AG09319 (cell line): ENCODE data around the gene PTGES3.

Source experiments
- DNase-seq: peaks from one replicate; pipeline ENCODE4 v3.0.0-alpha.2; 2010; ENCODE audit warnings: low read depth; ENCODE audit errors: extremely low read depth
- TF ChIP-seq, protein P1 (sequence below): IDR thresholded peaks from 2 replicates; pipeline ENCODE4 v1.5.1; 2011; ENCODE audit warnings: low read depth, mild to moderate bottlenecking, inconsistent platforms, low read length, moderate library complexity

Gene PTGES3

DNA sequence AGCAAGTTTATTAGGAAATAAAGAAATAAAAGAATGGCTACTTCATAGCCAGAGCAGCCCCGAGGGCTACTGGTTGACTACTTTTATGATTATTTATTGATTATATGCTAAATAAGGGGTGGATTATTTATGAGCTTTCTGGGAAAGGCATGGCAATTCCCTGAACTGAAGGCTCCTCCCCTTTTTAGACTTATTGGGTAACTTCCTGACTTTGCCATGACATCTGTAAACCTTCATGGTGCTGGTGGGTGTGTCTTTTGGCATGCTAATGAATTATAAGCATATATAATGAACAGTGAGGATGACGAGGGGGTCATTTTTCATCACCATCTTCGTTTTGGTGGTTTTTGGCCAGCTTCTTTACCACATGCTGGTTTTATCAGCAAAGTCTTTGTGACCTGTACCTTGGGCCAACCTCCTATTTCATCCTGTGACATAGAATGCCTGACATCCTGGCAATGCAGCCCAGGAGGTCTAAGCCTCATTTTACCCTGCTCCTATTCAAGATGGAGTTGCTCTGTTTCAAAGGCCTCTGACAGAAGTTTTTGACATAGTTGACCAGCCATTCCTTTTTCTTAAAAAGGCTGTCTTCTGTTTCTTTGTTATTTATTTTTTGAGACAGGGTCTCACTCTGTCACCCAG is 11.1 kb upstream of the PTGES3 start:
- TF ChIP-seq, protein P1, sequence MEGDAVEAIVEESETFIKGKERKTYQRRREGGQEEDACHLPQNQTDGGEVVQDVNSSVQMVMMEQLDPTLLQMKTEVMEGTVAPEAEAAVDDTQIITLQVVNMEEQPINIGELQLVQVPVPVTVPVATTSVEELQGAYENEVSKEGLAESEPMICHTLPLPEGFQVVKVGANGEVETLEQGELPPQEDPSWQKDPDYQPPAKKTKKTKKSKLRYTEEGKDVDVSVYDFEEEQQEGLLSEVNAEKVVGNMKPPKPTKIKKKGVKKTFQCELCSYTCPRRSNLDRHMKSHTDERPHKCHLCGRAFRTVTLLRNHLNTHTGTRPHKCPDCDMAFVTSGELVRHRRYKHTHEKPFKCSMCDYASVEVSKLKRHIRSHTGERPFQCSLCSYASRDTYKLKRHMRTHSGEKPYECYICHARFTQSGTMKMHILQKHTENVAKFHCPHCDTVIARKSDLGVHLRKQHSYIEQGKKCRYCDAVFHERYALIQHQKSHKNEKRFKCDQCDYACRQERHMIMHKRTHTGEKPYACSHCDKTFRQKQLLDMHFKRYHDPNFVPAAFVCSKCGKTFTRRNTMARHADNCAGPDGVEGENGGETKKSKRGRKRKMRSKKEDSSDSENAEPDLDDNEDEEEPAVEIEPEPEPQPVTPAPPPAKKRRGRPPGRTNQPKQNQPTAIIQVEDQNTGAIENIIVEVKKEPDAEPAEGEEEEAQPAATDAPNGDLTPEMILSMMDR = no peak

DNA sequence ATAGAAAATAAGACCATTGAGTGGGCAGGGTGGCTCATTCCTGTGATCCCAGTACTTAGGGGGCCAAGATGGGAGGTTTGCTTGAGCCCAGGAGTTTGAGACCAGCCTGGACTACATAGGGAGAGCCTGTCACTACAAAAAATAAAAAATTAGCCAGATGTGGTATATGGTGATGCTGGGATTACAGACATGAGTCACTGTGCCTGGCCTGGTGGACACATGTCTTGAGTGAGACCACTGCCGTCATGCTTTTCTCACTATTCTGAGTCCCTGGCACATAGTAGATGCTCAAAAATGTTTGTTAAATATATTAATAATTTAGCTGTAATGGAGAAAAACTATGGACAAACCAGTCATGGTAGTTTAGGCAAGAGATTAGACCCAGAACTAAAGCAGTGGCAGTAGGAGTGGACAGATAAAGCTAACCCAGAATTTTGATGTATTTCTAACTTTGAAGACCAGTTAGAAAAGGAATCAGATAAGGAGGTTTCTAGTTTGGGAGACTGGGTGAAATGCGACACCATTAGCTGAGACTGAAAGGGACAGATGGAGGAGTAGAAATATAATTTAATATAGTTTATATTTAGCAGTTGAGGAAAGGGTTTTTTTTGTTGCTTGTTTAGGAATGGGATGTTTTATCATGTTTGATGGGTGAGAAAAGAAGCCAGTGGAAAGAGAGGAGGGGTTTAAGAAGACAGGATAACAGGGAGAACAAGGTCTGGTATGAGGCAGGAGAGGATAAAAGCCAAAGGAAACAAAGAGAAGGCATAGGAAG is 7.4 kb upstream of the PTGES3 start:
- no peak for DNase-seq
- TF ChIP-seq, protein P1 = no peak

More for the DNA sequence above, 11.1 kb upstream of the PTGES3 start:
- DNase-seq = no peak

DNA sequence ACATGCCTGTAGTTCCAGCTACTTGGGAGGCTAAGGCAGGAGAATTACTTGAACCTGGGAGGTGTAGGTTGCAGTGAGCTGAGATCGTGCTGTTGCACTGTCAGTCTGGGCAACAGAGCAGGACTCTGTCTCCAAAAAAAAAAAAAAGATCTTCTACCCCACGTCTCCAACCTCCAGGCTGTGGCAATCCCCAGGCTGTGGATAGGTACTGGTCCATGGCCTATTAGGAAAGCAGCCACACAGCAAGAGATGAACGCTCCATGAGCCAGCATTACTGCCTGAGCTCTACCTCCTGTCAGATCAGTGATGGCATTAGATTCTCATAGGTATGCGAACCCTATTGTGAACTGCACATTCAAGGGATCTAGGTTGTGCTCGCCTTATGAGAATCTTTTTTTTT is 6.1 kb upstream of the PTGES3 start:
- TF ChIP-seq, protein P1 = no peak
- DNase-seq = no peak

DNA sequence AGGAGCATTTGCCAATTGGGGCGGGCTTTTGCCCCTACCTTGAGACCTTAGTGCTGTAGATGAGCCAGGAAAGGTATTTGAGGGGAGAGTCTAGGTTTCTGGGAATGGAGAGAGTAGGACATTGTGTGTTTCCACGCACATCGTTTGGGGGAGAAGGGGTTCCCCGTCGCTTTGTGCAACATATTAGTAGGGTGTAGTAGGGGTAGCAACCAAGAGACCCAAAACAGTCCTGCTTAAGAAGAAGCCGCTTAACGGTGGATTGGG is 694 bp upstream of the PTGES3 start:
- DNase-seq = no peak
- TF ChIP-seq, protein P1 = no peak

- TF ChIP-seq, protein P1 = no peak
- DNase-seq = no peak
Measured at GRCh38 chr12:56687223-56688128, 608 bp downstream of the PTGES3 start.

DNA sequence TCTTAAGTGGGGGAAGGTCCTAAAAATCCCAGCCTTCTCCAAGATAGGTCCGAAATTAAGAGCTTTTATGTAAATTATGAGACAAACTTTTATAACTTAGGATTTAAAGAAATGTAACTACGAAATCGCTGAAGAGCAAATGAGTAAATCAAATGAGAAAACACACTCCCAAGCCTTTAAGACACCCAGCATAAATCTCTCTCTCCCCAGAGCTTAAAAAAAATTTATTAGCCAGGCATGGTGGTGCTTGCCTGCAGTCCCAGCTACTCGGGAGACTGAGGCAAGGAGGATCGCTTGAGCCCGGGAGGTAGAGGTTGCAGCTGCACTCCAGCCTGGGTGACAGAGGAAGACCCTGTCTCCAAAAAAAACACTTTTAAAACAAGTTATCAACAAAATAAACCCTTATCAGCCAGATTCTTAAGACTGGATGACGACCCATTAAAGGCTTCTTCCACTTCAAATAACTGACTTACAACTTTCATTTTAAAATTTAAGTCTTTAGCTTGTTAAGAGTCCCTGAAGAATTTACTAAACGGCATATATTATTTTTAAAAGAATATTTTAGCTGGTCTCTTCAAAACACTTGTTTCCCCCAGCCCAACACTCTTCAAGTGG is 3.2 kb downstream of the PTGES3 start:
- DNase-seq = no peak
- TF ChIP-seq, protein P1 = no peak
